ENCODE measurements around the gene MAPK11.

MAPK11 gene

GRCh38 chr22:50318356-50318697 is 48.1 kb upstream of the MAPK11 start:
- TF ChIP-seq ARNTL (CRISPR knock-in tag; IDR thresholded peaks at IDR 0.05; ENCODE audit: borderline replicate concordance, low read depth) (no peak), TSHZ2 (CRISPR knock-in tag; IDR thresholded peaks at IDR 0.05) (no peak), RARB (CRISPR knock-in tag; IDR thresholded peaks at IDR 0.05) (no peak), ZNF8 (CRISPR knock-in tag; IDR thresholded peaks at IDR 0.05) (no peak), ESRRG (CRISPR knock-in tag; IDR thresholded peaks at IDR 0.05) (no peak), POU6F1 (CRISPR knock-in tag; IDR thresholded peaks at IDR 0.05; ENCODE audit: borderline replicate concordance, low read depth) (no peak), CSDC2 (CRISPR knock-in tag; IDR thresholded peaks at IDR 0.05) (no peak), ZNF565 (CRISPR knock-in tag; conservative IDR thresholded peaks at IDR 0.05; ENCODE audit: low read depth) (no peak), CSRNP3 (CRISPR knock-in tag; IDR thresholded peaks at IDR 0.05) (no peak), TCF4 (CRISPR knock-in tag; IDR thresholded peaks at IDR 0.05; ENCODE audit: borderline replicate concordance) (no peak), TOX (CRISPR knock-in tag; IDR thresholded peaks at IDR 0.05; ENCODE audit: borderline replicate concordance) (no peak), ZC3H10 (CRISPR knock-in tag; IDR thresholded peaks at IDR 0.05) (no peak), PATZ1 (CRISPR knock-in tag; IDR thresholded peaks at IDR 0.05; ENCODE audit: borderline replicate concordance) (no peak), ZNF70 (CRISPR knock-in tag; IDR thresholded peaks at IDR 0.05) (no peak), PPARA (CRISPR knock-in tag; IDR thresholded peaks at IDR 0.05; ENCODE audit: borderline replicate concordance) (no peak), SNAI2 (CRISPR knock-in tag; IDR thresholded peaks at IDR 0.05) (no peak), ISL1 (CRISPR knock-in tag; IDR thresholded peaks at IDR 0.05) (no peak)
- ATAC-seq = no peak

GRCh38 chr22:50317674-50318073 is 47.5 kb upstream of the MAPK11 start:
- TF ChIP-seq ZNF70 (CRISPR knock-in tag; IDR thresholded peaks at IDR 0.05) (no peak), OSR1 (CRISPR knock-in tag; IDR thresholded peaks at IDR 0.05) (no peak), ESRRG (CRISPR knock-in tag; IDR thresholded peaks at IDR 0.05) (no peak), GLIS3 (CRISPR knock-in tag; IDR thresholded peaks at IDR 0.05) (no peak), ZFP30 (CRISPR knock-in tag; IDR thresholded peaks at IDR 0.05) (no peak), ISL1 (CRISPR knock-in tag; IDR thresholded peaks at IDR 0.05) (no peak), ZC3H10 (CRISPR knock-in tag; IDR thresholded peaks at IDR 0.05) (no peak), ZNF565 (CRISPR knock-in tag; conservative IDR thresholded peaks at IDR 0.05; ENCODE audit: low read depth) (no peak), PATZ1 (CRISPR knock-in tag; IDR thresholded peaks at IDR 0.05; ENCODE audit: borderline replicate concordance) (no peak), TOX (CRISPR knock-in tag; IDR thresholded peaks at IDR 0.05; ENCODE audit: borderline replicate concordance) (no peak), CREB5 (CRISPR knock-in tag; IDR thresholded peaks at IDR 0.05; ENCODE audit: low read depth) (no peak), TSHZ2 (CRISPR knock-in tag; IDR thresholded peaks at IDR 0.05) (no peak), BACH2 (CRISPR knock-in tag; IDR thresholded peaks at IDR 0.05; ENCODE audit: borderline replicate concordance) (no peak), ARNTL (CRISPR knock-in tag; IDR thresholded peaks at IDR 0.05; ENCODE audit: borderline replicate concordance, low read depth) (no peak), SNAI2 (CRISPR knock-in tag; IDR thresholded peaks at IDR 0.05) (no peak), RARB (CRISPR knock-in tag; IDR thresholded peaks at IDR 0.05) (no peak), POU6F1 (CRISPR knock-in tag; IDR thresholded peaks at IDR 0.05; ENCODE audit: borderline replicate concordance, low read depth) (no peak), TCF4 (CRISPR knock-in tag; IDR thresholded peaks at IDR 0.05; ENCODE audit: borderline replicate concordance) (no peak), PPARA (CRISPR knock-in tag; IDR thresholded peaks at IDR 0.05; ENCODE audit: borderline replicate concordance) (no peak), ZFP3 (CRISPR knock-in tag; IDR thresholded peaks at IDR 0.05) (no peak)
- no peak for ATAC-seq

All from SK-N-SH treated with all-trans-retinoic acid at 6 μM for 48 hours (cell line).